BE2C (cell line): ENCODE data around the gene GPR32.
"Not testable (repeated sequence)": the region's sequence is repeated elsewhere in the genome, so short reads cannot be mapped to it uniquely, and the experiment has no call there.

ENCODE experiments used
- DNase-seq: peaks from one replicate; pipeline ENCODE4 v3.0.0-alpha.2; 2020
- H3K27me3 ChIP-seq: fragments of 250-450 bp; sonication (Bioruptor Pico); 2 replicates; pipeline ENCODE4 v1.5.1; 2020; ENCODE audit warnings: mild to moderate bottlenecking
- H3K36me3 ChIP-seq: fragments of 250-450 bp; sonication (Bioruptor Pico); 2 replicates; pipeline ENCODE4 v1.5.1; 2020; ENCODE audit warnings: mild to moderate bottlenecking
- H3K4me1 ChIP-seq: fragments of 250-450 bp; sonication (Bioruptor Pico); 2 replicates; pipeline ENCODE4 v1.5.1; 2020
- H3K4me3 ChIP-seq: 2 replicates; pipeline ENCODE4 v1.5.1; 2011; ENCODE audit warnings: low read depth, low read length
- H3K9me3 ChIP-seq: fragments of 250-450 bp; sonication (Bioruptor Pico); 2 replicates; pipeline ENCODE4 v1.5.1; 2020
- CTCF ChIP-seq: IDR thresholded peaks from 2 replicates; pipeline ENCODE4 v1.5.1; 2012; ENCODE audit warnings: mild to moderate bottlenecking, low read depth, low read length

The GPR32 gene

GRCh38 chr19:50745221-50745620 lies 25.0 kb upstream of the GPR32 start:
- Histone ChIP-seq H3K4me1 (no peaks in the 10 kb centered on the region), H3K4me3 (no peak overlapping the region), H3K27me3 (peaks cover 32% of the 10 kb centered on the region), H3K9me3 (no peaks in the 10 kb centered on the region), H3K36me3 (no peaks in the 10 kb centered on the region)
- no peak for DNase-seq
- no peak for TF ChIP-seq CTCF

GRCh38 chr19:50747141-50747540 lies 23.1 kb upstream of the GPR32 start:
- not testable (repeated sequence) for H3K36me3 ChIP-seq, H3K9me3 ChIP-seq, H3K4me3 ChIP-seq, DNase-seq, H3K4me1 ChIP-seq
- H3K27me3 ChIP-seq, result peaks cover 15% of the 10 kb centered on the region

- no peak for TF ChIP-seq CTCF
- Histone ChIP-seq H3K4me1 (no peaks in the 10 kb centered on the region), H3K9me3 (no peaks in the 10 kb centered on the region), H3K27me3 (peaks cover 13% of the 10 kb centered on the region), H3K4me3 (no peak overlapping the region), H3K36me3 (no peaks in the 10 kb centered on the region)
- DNase-seq, result no peak
These were observed 20.8 kb upstream of the GPR32 start for GRCh38 chr19:50749490-50749889.

DNA sequence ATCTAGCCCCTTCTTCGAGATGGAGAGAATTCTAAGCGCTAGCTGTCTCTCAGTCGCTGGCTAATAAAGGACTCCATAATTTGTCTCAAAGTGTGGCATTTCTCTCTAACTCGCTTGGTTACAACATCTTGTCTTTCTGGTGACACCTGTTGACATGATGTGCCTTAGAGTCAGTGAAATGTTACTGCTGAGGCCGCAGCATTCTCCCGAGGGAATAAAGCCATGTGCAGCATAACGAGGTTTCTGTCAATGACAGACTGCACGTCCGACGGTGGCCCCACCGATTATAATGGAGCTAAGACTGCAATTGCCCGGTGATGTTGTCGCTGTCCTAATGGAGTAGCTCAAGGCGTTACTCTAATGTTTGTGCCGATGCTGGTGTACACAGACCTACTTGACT lies 20.3 kb upstream of the GPR32 start:
- no peak for TF ChIP-seq CTCF
- H3K4me3 ChIP-seq, result no peak overlapping the region
- DNase-seq, result peak; percentile 43
- H3K4me1 ChIP-seq, result no peaks in the 10 kb centered on the region
- H3K36me3 ChIP-seq, result no peaks in the 10 kb centered on the region
- peaks cover 9% of the 10 kb centered on the region for H3K27me3 ChIP-seq
- no peaks in the 10 kb centered on the region for H3K9me3 ChIP-seq

DNA sequence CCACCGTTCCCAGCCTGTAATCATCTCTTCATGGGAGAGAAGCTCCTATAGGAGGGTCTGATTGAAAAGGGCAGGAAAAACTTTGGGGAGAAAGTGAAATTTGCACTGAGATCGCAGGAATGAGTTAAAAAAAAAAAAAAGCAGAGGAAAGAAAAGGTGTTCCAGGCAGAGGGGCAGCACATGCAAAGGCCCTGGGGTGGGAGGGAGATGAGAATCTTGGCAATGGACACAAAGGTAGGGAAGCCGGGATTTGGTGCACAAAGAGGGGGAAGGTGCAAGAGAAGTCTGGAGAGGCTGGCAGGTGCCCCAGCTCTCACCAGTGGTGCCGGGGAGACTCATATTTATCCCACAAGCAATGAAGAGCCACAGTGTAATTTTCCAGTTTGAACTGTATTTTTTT lies 16.4 kb upstream of the GPR32 start:
- no peak for TF ChIP-seq CTCF
- Histone ChIP-seq H3K9me3 (no peaks in the 10 kb centered on the region), H3K36me3 (no peaks in the 10 kb centered on the region), H3K4me3 (no peak overlapping the region), H3K4me1 (no peaks in the 10 kb centered on the region), H3K27me3 (peaks cover 12% of the 10 kb centered on the region)
- no peak for DNase-seq

- H3K4me1 ChIP-seq, H3K4me3 ChIP-seq, DNase-seq, H3K36me3 ChIP-seq, H3K9me3 ChIP-seq: not testable (repeated sequence)
- peaks cover 12% of the 10 kb centered on the region for H3K27me3 ChIP-seq
These were observed 14.0 kb upstream of the GPR32 start for GRCh38 chr19:50756244-50756643.

- not testable (repeated sequence) for H3K4me1 ChIP-seq, DNase-seq, H3K9me3 ChIP-seq, H3K4me3 ChIP-seq, H3K36me3 ChIP-seq
- peaks cover 12% of the 10 kb centered on the region for H3K27me3 ChIP-seq
These were observed 12.6 kb upstream of the GPR32 start for GRCh38 chr19:50757624-50758023.

GRCh38 chr19:50759076-50759475 lies 11.2 kb upstream of the GPR32 start:
- H3K9me3 ChIP-seq, H3K27me3 ChIP-seq, H3K36me3 ChIP-seq, DNase-seq, H3K4me3 ChIP-seq, H3K4me1 ChIP-seq: not testable (repeated sequence)
